Sigmoid colon (tissue), 4 donors: ENCODE results near the gene ATG10.

ENCODE experiments used
- CTCF ChIP-seq, 4 experiments: fragments of 450-650 bp in 3 of 4; fragments of 200-600 bp in 1 of 4; IDR thresholded peaks; one replicate each; pipeline ENCODE4 v1.5.1; 2016 to 2019; ENCODE audit warnings: antibody characterized with exemption in 4 of 4, mild to moderate bottlenecking in 3 of 4, moderate library complexity in 2 of 4
- EP300 ChIP-seq, 4 donors: sonication (generic); formaldehyde crosslinking; IDR thresholded peaks; one replicate each; pipeline ENCODE4 v1.6.1; 2017; ENCODE audit warnings: antibody characterized with exemption in 4 of 4
- POLR2A ChIP-seq, 2 donors: fragments of 450-650 bp; IDR thresholded peaks; one replicate each; pipeline ENCODE4 v1.6.1; 2016; ENCODE audit warnings: antibody characterized with exemption in 2 of 2, mild to moderate bottlenecking in 2 of 2, moderate library complexity in 2 of 2
- POLR2AphosphoS5 ChIP-seq, 4 donors: sonication (generic); formaldehyde crosslinking; IDR thresholded peaks; one replicate each; pipeline ENCODE4 v1.6.1; 2017; ENCODE audit warnings: antibody characterized with exemption in 4 of 4

GRCh38 chr5:82218374-82219156, 246.7 kb downstream of the ATG10 start:
- TF ChIP-seq CTCF (IDR thresholded peaks at IDR 0.05) (no peak), EP300 (IDR thresholded peaks at IDR 0.05) (no peak), POLR2A (IDR thresholded peaks at IDR 0.05) (no peak), POLR2AphosphoS5 (IDR thresholded peaks at IDR 0.05) (no peak)
